A673 (cell line): ENCODE results near the gene THSD8. TPM values are rescaled to one million over a fixed set of nuclear protein-coding genes. Genes with fewer than 3 reads are reported as not detected.
"Not testable (repeated sequence)": the region's sequence is repeated elsewhere in the genome, so short reads cannot be mapped to it uniquely, and the experiment has no call there.

Experiments
- BruUV-seq: library from RNA; stranded (reverse); fragments of 400-500 nt; replicated peaks from 2 replicates; lab custom pipeline; 2021; lab: Mats Ljungman, UMichigan
- CTCF ChIA-PET: fragments of 300-600 bp; sonication (Branson Sonifier 250); formaldehyde crosslinking; loops from one replicate; lab custom pipeline; 2022; ENCODE audit warnings: antibody characterized with exemption; lab: Charles Lee
- POLR2A ChIA-PET: fragments of 300-600 bp; sonication (Branson Sonifier 250); formaldehyde crosslinking; loops from one replicate; lab custom pipeline; 2022; ENCODE audit warnings: antibody characterized with exemption; ENCODE audit not compliant: low non-redundant PET; lab: Charles Lee
- DNase-seq: peaks from one replicate; pipeline ENCODE4 v3.0.0-alpha.2; 2015; ENCODE audit warnings: low spot score
- H3K27ac ChIP-seq: fragments of 200-600 bp; sonication (generic); 2 replicates; pipeline ENCODE4 v1.5.1; 2016; ENCODE audit warnings: mixed run types, low read depth, mild to moderate bottlenecking, mixed read lengths, antibody characterized with exemption, low read length; ENCODE audit not compliant: poor library complexity, severe bottlenecking
- H3K27me3 ChIP-seq: fragments of 200-600 bp; sonication (generic); replicated peaks from 2 replicates; pipeline ENCODE4 v1.6.1; 2017; ENCODE audit warnings: mixed run types, low read depth, mild to moderate bottlenecking, mixed read lengths, antibody characterized with exemption, low read length; ENCODE audit not compliant: insufficient read depth, poor library complexity
- H3K36me3 ChIP-seq: fragments of 200-600 bp; sonication (generic); 2 replicates; pipeline ENCODE4 v1.6.1; 2016; ENCODE audit warnings: mixed run types, mild to moderate bottlenecking, mixed read lengths, antibody characterized with exemption, low read length; ENCODE audit not compliant: insufficient read depth, poor library complexity, severe bottlenecking
- H3K4me1 ChIP-seq: fragments of 200-600 bp; sonication (generic); 2 replicates; pipeline ENCODE4 v1.6.1; 2017; ENCODE audit warnings: mixed run types, mild to moderate bottlenecking, mixed read lengths, antibody characterized with exemption, low read length; ENCODE audit not compliant: insufficient read depth, poor library complexity, severe bottlenecking
- H3K4me3 ChIP-seq: fragments of 200-600 bp; sonication (generic); 2 replicates; pipeline ENCODE4 v1.5.1; 2016; ENCODE audit warnings: low read depth, mixed run types, mild to moderate bottlenecking, mixed read lengths, low read length; ENCODE audit not compliant: poor library complexity, severe bottlenecking
- H3K9me3 ChIP-seq: fragments of 200-600 bp; sonication (generic); 2 replicates; pipeline ENCODE4 v1.6.1; 2016; ENCODE audit warnings: mixed run types, low read depth, mild to moderate bottlenecking, mixed read lengths, antibody characterized with exemption, low read length; ENCODE audit not compliant: poor library complexity, severe bottlenecking
- CTCF ChIP-seq: fragments of 300-800, 200-600 bp; sonication (generic); conservative IDR thresholded peaks from 2 replicates; pipeline ENCODE4 v1.5.1; 2017; ENCODE audit warnings: low read depth, mild to moderate bottlenecking, antibody characterized with exemption, low read length, moderate library complexity, mixed read lengths
- EZH2 ChIP-seq: fragments of 200-600 bp; sonication (generic); IDR thresholded peaks from 2 replicates; pipeline ENCODE4 v1.6.1; 2017; ENCODE audit warnings: borderline replicate concordance, low read depth, mild to moderate bottlenecking, mixed read lengths, antibody characterized with exemption, low read length; ENCODE audit not compliant: poor library complexity, severe bottlenecking
- intact Hi-C: fragments of 100-400 bp; cut with micrococcal nuclease; formaldehyde crosslinking; loops from one replicate; pipeline ENCODE4 v1.10.0; 2022; ENCODE audit not compliant: unreplicated experiment
- total RNA-seq: library from RNA; stranded (reverse); gene quantifications from 2 replicates; pipeline ENCODE4 v1.2.3, GENCODE V29; 2021

The THSD8 gene
- total RNA-seq, 1 experiment from 2014 or later: 45.2 TPM

- H3K9me3 ChIP-seq: no peaks in the 10 kb centered on the region
- TF ChIP-seq EZH2 (no peak), CTCF (no peak)
- no peak for DNase-seq
- intact Hi-C loops: no loop called here
- no peak overlapping the region for H3K4me3 ChIP-seq
- H3K4me1 ChIP-seq: peaks cover 18% of the 10 kb centered on the region
- ChIA-PET POLR2A (no interaction called here), CTCF (no interaction called here)
- BruUV-seq: no TSS peak
- H3K36me3 ChIP-seq: peaks cover 16% of the 10 kb centered on the region
- no peaks in the 10 kb centered on the region for H3K27me3 ChIP-seq
- H3K27ac ChIP-seq: no peak overlapping the region
Observed at GRCh38 chr19:12804051-12804450, 2.2 kb downstream of the THSD8 start.

- DNase-seq: peak; percentile 97
- no TSS peak for BruUV-seq
- TF ChIP-seq EZH2 (no peak), CTCF (no peak)
- Histone ChIP-seq H3K9me3 (no peaks in the 10 kb centered on the region), H3K36me3 (peaks cover 16% of the 10 kb centered on the region), H3K27ac (peak within 1 kb of the TSS; percentile 89), H3K4me3 (peak within 1 kb of the TSS; percentile 91), H3K4me1 (peaks cover 9% of the 10 kb centered on the region), H3K27me3 (no peaks in the 10 kb centered on the region)
- ChIA-PET POLR2A (no interaction called here), CTCF (no interaction called here)
- intact Hi-C loops: no loop called here
Observed at GRCh38 chr19:12806242-12807081, 4.6 kb downstream of the THSD8 start, which contains the start of gene RNASEH2A. Gene RNASEH2A, plus strand, starts transcription at chr19:12806584. Its CDS starts 90 bp downstream, at chr19:12806674.

GRCh38 chr19:12815088-12815487 lies 13.2 kb downstream of the THSD8 start:
- Histone ChIP-seq H3K4me1 (no peaks in the 10 kb centered on the region), H3K9me3 (no peaks in the 10 kb centered on the region), H3K36me3 (peaks cover 22% of the 10 kb centered on the region), H3K4me3 (no peak overlapping the region), H3K27me3 (no peaks in the 10 kb centered on the region), H3K27ac (no peak overlapping the region)
- intact Hi-C loops: no loop called here
- BruUV-seq: no TSS peak
- no peak for DNase-seq
- CTCF ChIA-PET: no interaction called here
- TF ChIP-seq EZH2 (no peak), CTCF (no peak)
- POLR2A ChIA-PET: no interaction called here

GRCh38 chr19:12817188-12817587 lies 15.3 kb downstream of the THSD8 start:
- H3K4me3 ChIP-seq, DNase-seq, intact Hi-C loops, POLR2A ChIA-PET, H3K4me1 ChIP-seq, H3K27ac ChIP-seq, BruUV-seq, CTCF ChIA-PET, H3K27me3 ChIP-seq, H3K9me3 ChIP-seq: not testable (repeated sequence)
- H3K36me3 ChIP-seq: peaks cover 14% of the 10 kb centered on the region

GRCh38 chr19:12817810-12818209 lies 15.9 kb downstream of the THSD8 start:
- H3K4me3 ChIP-seq, BruUV-seq, POLR2A ChIA-PET, CTCF ChIA-PET, H3K27me3 ChIP-seq, DNase-seq, H3K9me3 ChIP-seq, intact Hi-C loops, H3K4me1 ChIP-seq, H3K27ac ChIP-seq: not testable (repeated sequence)
- peaks cover 13% of the 10 kb centered on the region for H3K36me3 ChIP-seq
